Cardiac muscle cell (in vitro differentiated cells and primary cell): ENCODE results near the gene MBD3L2. TPM values are rescaled to one million over a fixed set of nuclear protein-coding genes. Genes with fewer than 3 reads are reported as not detected.
A peak's percentile ranks its signal among the peaks of the same experiment; 100 is the strongest.

Experiments
- DNase-seq, 2 donors: peaks; one replicate each; pipeline versions ENCODE4 v3.0.0 to v3.0.0-alpha.2; 2010 to 2017; ENCODE audit warnings: low read depth in 1 of 2, low spot score in 1 of 2
- H3K27ac ChIP-seq: fragments of 200-600 bp; sonication (generic); 2 replicates; pipeline ENCODE4 v1.5.1; 2016
- H3K27me3 ChIP-seq: fragments of 200-600 bp; sonication (generic); 2 replicates; pipeline ENCODE4 v1.6.0; 2016; ENCODE audit warnings: control low read depth
- H3K36me3 ChIP-seq: fragments of 200-600 bp; sonication (generic); 2 replicates; pipeline ENCODE4 v1.5.1; 2016; ENCODE audit warnings: control low read depth
- H3K4me1 ChIP-seq: fragments of 200-600 bp; sonication (generic); 2 replicates; pipeline ENCODE4 v1.8.1; 2017; ENCODE audit warnings: low read depth, mild to moderate bottlenecking, mixed run types
- H3K4me3 ChIP-seq: fragments of 200-600 bp; sonication (generic); 2 replicates; pipeline ENCODE4 v1.5.1; 2016; ENCODE audit warnings: mild to moderate bottlenecking
- H3K9me3 ChIP-seq: fragments of 200-600 bp; sonication (generic); 2 replicates; pipeline ENCODE4 v1.5.1; 2017; ENCODE audit warnings: low read depth, mild to moderate bottlenecking, control low read depth
- CTCF ChIP-seq: IDR thresholded peaks from 2 replicates; pipeline ENCODE4 v1.5.1; 2012; ENCODE audit warnings: low read depth, mild to moderate bottlenecking, low read length
- polyA plus RNA-seq: library from polyadenylated mRNA; unstranded; fragments of >200 nt; fragmentation: Nextera tagmentation; extraction: Ambion mirVana; gene quantifications from 2 replicates; pipeline ENCODE4 v1.2.1, GENCODE V29; 2016
- total RNA-seq: library from RNA; depleted of rRNA; stranded (reverse); fragments of >200 nt; gene quantifications from 2 replicates; pipeline ENCODE4 v1.2.3, GENCODE V29; 2016

The MBD3L2 gene
- total and polyA plus RNA-seq, 2 experiments from 2014 or later = not detected

GRCh38 chr19:7088999-7089398 lies 39.9 kb downstream of the MBD3L2 start:
- no peak for DNase-seq
- H3K36me3 ChIP-seq = peaks cover 4% of the 10 kb centered on the region
- no peak overlapping the region for H3K27ac ChIP-seq
- peaks cover 1% of the 10 kb centered on the region for H3K9me3 ChIP-seq
- H3K4me1 ChIP-seq = no peaks in the 10 kb centered on the region
- no peaks in the 10 kb centered on the region for H3K27me3 ChIP-seq
- no peak for TF ChIP-seq CTCF
- H3K4me3 ChIP-seq = no peak overlapping the region

GRCh38 chr19:7098096-7098495 lies 49.0 kb downstream of the MBD3L2 start:
- Histone ChIP-seq H3K27ac (peak overlapping the region; percentile 78), H3K9me3 (no peaks in the 10 kb centered on the region), H3K36me3 (no peaks in the 10 kb centered on the region), H3K4me1 (no peaks in the 10 kb centered on the region), H3K4me3 (peak overlapping the region; percentile 41), H3K27me3 (no peaks in the 10 kb centered on the region)
- no peak for TF ChIP-seq CTCF
- DNase-seq = no peak

- Histone ChIP-seq H3K27ac (peak overlapping the region; percentile 78), H3K4me1 (no peaks in the 10 kb centered on the region), H3K27me3 (no peaks in the 10 kb centered on the region), H3K4me3 (peak overlapping the region; percentile 41), H3K9me3 (no peaks in the 10 kb centered on the region), H3K36me3 (no peaks in the 10 kb centered on the region)
- TF ChIP-seq CTCF = no peak
- DNase-seq = peak; percentile 96
Measured at GRCh38 chr19:7098701-7099596, 49.8 kb downstream of the MBD3L2 start.

- Histone ChIP-seq H3K27me3 (no peaks in the 10 kb centered on the region), H3K4me3 (peak overlapping the region; percentile 41), H3K4me1 (no peaks in the 10 kb centered on the region), H3K36me3 (no peaks in the 10 kb centered on the region), H3K9me3 (no peaks in the 10 kb centered on the region), H3K27ac (peak overlapping the region; percentile 78)
- DNase-seq = no peak
- no peak for TF ChIP-seq CTCF
Measured at GRCh38 chr19:7099597-7099921, 50.4 kb downstream of the MBD3L2 start.

Other genes with a start within 250 kb of the MBD3L2 start
- not detected in 2 replicates for gene ADGRE1, start 161.7 kb upstream of the MBD3L2 start, total RNA-seq
- not detected in 2 replicates for gene ADGRE1, start 161.7 kb upstream of the MBD3L2 start, polyA plus RNA-seq
- gene MBD3L2B, start 27.9 kb upstream of the MBD3L2 start, total RNA-seq = not detected in 2 replicates
- not detected in 2 replicates for gene MBD3L2B, start 27.9 kb upstream of the MBD3L2 start, polyA plus RNA-seq
- not detected in 2 replicates for gene MBD3L5, start 18.7 kb upstream of the MBD3L2 start, total RNA-seq
- not detected in 2 replicates for gene MBD3L5, start 18.7 kb upstream of the MBD3L2 start, polyA plus RNA-seq
- not detected in 2 replicates for gene MBD3L4, start 9.1 kb upstream of the MBD3L2 start, total RNA-seq
- gene MBD3L4, start 9.1 kb upstream of the MBD3L2 start, polyA plus RNA-seq = not detected in 2 replicates
- not detected in 2 replicates for gene MBD3L3, start 9.4 kb downstream of the MBD3L2 start, total RNA-seq
- not detected in 2 replicates for gene MBD3L3, start 9.4 kb downstream of the MBD3L2 start, polyA plus RNA-seq
- gene ZNF557, start 20.4 kb downstream of the MBD3L2 start, total RNA-seq = 6.9 and 7.8 TPM in 2 replicates
- 3.7 and 4.3 TPM in 2 replicates for gene ZNF557, start 20.4 kb downstream of the MBD3L2 start, polyA plus RNA-seq
- 27.8 and 34.9 TPM in 2 replicates for gene INSR, start 245.1 kb downstream of the MBD3L2 start, total RNA-seq
- gene INSR, start 245.1 kb downstream of the MBD3L2 start, polyA plus RNA-seq = 7.0 and 8.6 TPM in 2 replicates